GM12892 (cell line): ENCODE measurements around the gene CDK8.

Experiments used
- POLR2A ChIP-seq: IDR thresholded peaks from 2 replicates; pipeline ENCODE4 v1.6.1; 2011; ENCODE audit warnings: low read depth, low read length, control low read depth
- TAF1 ChIP-seq: IDR thresholded peaks from 2 replicates; pipeline ENCODE4 v1.6.1; 2011; ENCODE audit warnings: low read depth, mild to moderate bottlenecking, control low read depth, low read length, borderline replicate concordance

DNA sequence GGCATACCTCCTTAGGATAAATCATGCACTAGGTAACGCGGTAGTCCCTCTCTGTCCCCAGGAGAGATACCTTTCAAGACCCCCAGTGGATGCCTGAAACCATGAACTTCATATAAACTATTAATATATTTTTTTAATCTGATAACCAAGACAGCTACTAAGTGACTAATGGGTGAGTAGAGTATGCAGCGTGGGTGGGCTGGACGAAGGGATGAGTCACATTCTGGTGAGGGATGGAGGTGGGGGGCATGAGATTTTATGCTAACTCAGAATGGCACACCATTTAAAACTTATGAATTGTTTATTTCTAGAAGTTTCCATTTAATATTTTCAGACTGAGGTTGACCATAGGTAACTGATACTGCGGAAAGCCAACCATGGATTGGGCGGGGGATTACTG lies 46.2 kb downstream of the CDK8 start:
- TF ChIP-seq TAF1 = no peak
- TF ChIP-seq POLR2A = no peak
